ENCODE data around the gene CD44.

GRCh38 chr11:35157814-35158700, 19.1 kb downstream of the CD44 start:
- TF ChIP-seq, protein P1, sequence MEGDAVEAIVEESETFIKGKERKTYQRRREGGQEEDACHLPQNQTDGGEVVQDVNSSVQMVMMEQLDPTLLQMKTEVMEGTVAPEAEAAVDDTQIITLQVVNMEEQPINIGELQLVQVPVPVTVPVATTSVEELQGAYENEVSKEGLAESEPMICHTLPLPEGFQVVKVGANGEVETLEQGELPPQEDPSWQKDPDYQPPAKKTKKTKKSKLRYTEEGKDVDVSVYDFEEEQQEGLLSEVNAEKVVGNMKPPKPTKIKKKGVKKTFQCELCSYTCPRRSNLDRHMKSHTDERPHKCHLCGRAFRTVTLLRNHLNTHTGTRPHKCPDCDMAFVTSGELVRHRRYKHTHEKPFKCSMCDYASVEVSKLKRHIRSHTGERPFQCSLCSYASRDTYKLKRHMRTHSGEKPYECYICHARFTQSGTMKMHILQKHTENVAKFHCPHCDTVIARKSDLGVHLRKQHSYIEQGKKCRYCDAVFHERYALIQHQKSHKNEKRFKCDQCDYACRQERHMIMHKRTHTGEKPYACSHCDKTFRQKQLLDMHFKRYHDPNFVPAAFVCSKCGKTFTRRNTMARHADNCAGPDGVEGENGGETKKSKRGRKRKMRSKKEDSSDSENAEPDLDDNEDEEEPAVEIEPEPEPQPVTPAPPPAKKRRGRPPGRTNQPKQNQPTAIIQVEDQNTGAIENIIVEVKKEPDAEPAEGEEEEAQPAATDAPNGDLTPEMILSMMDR (IDR thresholded peaks at IDR 0.05; ENCODE audit: low read depth, low read length) = no peak
- no peak for TF ChIP-seq EZH2phosphoT487 (IDR thresholded peaks at IDR 0.05; ENCODE audit: low read depth)
